Measurements from ENCODE around the gene SNCAIP. TPM values are rescaled to one million over a fixed set of nuclear protein-coding genes. Genes with fewer than 3 reads are reported as not detected.

The SNCAIP gene
- total and polyA plus RNA-seq, 2 of the 4 experiments (the other 2 are of a cell fraction) = 15.3 to 19.0 TPM

- Histone ChIP-seq H2AK9ac (replicated peaks; ENCODE audit: low read depth, low read length, poor library complexity) (no peak overlapping the region), H4K91ac (ENCODE audit: insufficient read depth, low read depth, low read length) (no peak overlapping the region), H3K56ac (ENCODE audit: extremely low read depth, insufficient read depth, low read length) (no peak overlapping the region), H3K23ac (ENCODE audit: low read depth, low read length) (no peak overlapping the region), H2BK120ac (ENCODE audit: low read depth, low read length) (no peak overlapping the region), H3K27me3 (ENCODE audit: control insufficient read depth, insufficient read depth, low read length) (no peaks in the 10 kb centered on the region), H3K4me1 (ENCODE audit: control insufficient read depth, insufficient read depth, low read length) (no peaks in the 10 kb centered on the region), H3K9me1 (ENCODE audit: insufficient read depth, low read length) (peaks cover 4% of the 10 kb centered on the region; the same call in 1 of the 2 replicates), H3K9me3 (ENCODE audit: control insufficient read depth, insufficient read depth, low read length) (no peaks in the 10 kb centered on the region), H3K4ac (ENCODE audit: low read depth, low read length) (no peak overlapping the region), H3K18ac (ENCODE audit: low read depth, low read length) (no peak overlapping the region), H2AK5ac (ENCODE audit: low read depth, low read length) (no peak overlapping the region), H3K4me3 (ENCODE audit: insufficient read depth, low read depth, low read length) (no peak overlapping the region), H3K14ac (replicated peaks; ENCODE audit: low read depth, low read length) (no peak overlapping the region), H4K5ac (ENCODE audit: low read depth, low read length) (no peak overlapping the region), H3K27ac (ENCODE audit: insufficient read depth, low read length) (no peak overlapping the region), H3K9ac (ENCODE audit: low read depth, low read length) (no peak overlapping the region), H3K79me1 (ENCODE audit: low read depth in 1 of 2, low read length in 2 of 2) (no peaks in the 10 kb centered on the region), H2BK15ac (ENCODE audit: low read depth, low read length) (no peak overlapping the region), H2AFZ (replicated peaks; ENCODE audit: low read length, poor library complexity) (no peak overlapping the region), H4K8ac (ENCODE audit: low read depth in 2 of 2, low read length in 2 of 2) (no peak overlapping the region), H2BK5ac (ENCODE audit: low read depth, low read length, poor library complexity, severe bottlenecking) (no peak overlapping the region), H3K4me2 (ENCODE audit: low read depth, low read length) (no peak overlapping the region), H2BK20ac (ENCODE audit: low read depth, low read length) (no peak overlapping the region), H4K20me1 (ENCODE audit: insufficient read depth, low read length) (no peaks in the 10 kb centered on the region), H3K36me3 (ENCODE audit: control insufficient read depth, insufficient read depth, low read length) (peaks cover 4% of the 10 kb centered on the region; the same call in 1 of the 2 replicates)
- dilution Hi-C loops (cut with HindIII; ENCODE audit: low sequenced_read_pairs, unreplicated experiment) = no loop called here
- in situ Hi-C loops (cut with MboI; ENCODE audit: low sequenced_read_pairs) = no loop called here
- ChIA-PET CTCF (interaction anchor here (0.7 kb wide), 1 partner anchor 10 kb away, joined by 3 read pairs; no protein-coding TSS in a partner anchor), POLR2A (ENCODE audit: unreplicated experiment) (no interaction called here)
- ATAC-seq (ENCODE audit: low read depth) = no peak
- no CpG with 5 or more reads among the region's 1 CpG for WGBS, 2 experiments (ENCODE audit: extremely low coverage in 2 of 2, insufficient read length in 1 of 2)
- no peak for DNase-seq
- intact Hi-C loops (cut with micrococcal nuclease) = no loop called here
- no TSS peak for BruUV-seq (replicated peaks)
- TF ChIP-seq RCOR1 (IDR thresholded peaks at IDR 0.05; ENCODE audit: insufficient replicate concordance, low read length) = no peak
- TF ChIP-seq MAZ (IDR thresholded peaks at IDR 0.05; ENCODE audit: borderline replicate concordance, low read depth, low read length) = no peak
- TF ChIP-seq MAFK (IDR thresholded peaks at IDR 0.05; ENCODE audit: low read depth, low read length) = peak; percentile 81
- TF ChIP-seq CEBPB (IDR thresholded peaks at IDR 0.05; ENCODE audit: low read depth, low read length) = no peak
- no peak for TF ChIP-seq FOS (IDR thresholded peaks at IDR 0.05; ENCODE audit: low read depth, low read length)
- no peak for TF ChIP-seq RFX5 (IDR thresholded peaks at IDR 0.05; ENCODE audit: low read depth, low read length)
- no peak for TF ChIP-seq SMC3 (IDR thresholded peaks at IDR 0.05; ENCODE audit: low read depth, low read length)
- no peak for TF ChIP-seq ELK1 (IDR thresholded peaks at IDR 0.05; ENCODE audit: borderline replicate concordance, low read depth, low read length)
Observed at GRCh38 chr5:122445070-122445469, 133.0 kb downstream of the SNCAIP start.

Measured in IMR-90 (cell line).